ENCODE measurements around the gene TMEM9.

DNA sequence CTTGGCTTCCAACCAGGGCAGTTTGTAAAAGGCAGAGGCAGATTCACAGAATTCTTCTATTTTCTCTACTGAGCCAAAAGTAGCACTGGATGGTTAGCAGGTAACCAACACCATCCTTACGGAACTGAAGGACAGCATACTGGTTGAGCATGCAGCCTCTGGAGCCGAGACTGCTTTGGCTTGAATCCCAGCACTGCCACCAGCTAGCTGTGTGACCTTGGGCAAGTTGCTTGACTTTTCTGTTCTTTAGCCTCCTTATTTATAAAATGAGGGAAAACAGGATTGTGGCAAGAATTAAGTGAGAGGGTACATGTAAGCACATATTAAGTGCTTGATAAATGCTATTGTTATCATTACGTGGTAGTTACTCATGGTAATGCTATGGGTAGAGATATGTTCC is 61.5 kb downstream of the TMEM9 start:
- no peak for TF ChIP-seq POLR2A (IDR thresholded peaks at IDR 0.05)
- TF ChIP-seq, protein P1, sequence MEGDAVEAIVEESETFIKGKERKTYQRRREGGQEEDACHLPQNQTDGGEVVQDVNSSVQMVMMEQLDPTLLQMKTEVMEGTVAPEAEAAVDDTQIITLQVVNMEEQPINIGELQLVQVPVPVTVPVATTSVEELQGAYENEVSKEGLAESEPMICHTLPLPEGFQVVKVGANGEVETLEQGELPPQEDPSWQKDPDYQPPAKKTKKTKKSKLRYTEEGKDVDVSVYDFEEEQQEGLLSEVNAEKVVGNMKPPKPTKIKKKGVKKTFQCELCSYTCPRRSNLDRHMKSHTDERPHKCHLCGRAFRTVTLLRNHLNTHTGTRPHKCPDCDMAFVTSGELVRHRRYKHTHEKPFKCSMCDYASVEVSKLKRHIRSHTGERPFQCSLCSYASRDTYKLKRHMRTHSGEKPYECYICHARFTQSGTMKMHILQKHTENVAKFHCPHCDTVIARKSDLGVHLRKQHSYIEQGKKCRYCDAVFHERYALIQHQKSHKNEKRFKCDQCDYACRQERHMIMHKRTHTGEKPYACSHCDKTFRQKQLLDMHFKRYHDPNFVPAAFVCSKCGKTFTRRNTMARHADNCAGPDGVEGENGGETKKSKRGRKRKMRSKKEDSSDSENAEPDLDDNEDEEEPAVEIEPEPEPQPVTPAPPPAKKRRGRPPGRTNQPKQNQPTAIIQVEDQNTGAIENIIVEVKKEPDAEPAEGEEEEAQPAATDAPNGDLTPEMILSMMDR (IDR thresholded peaks at IDR 0.05) = no peak
